ENCODE results near the gene ARL11. TPM values are rescaled to one million over a fixed set of nuclear protein-coding genes. Genes with fewer than 3 reads are reported as not detected.

The ARL11 gene
- total RNA-seq, 1 experiment from 2014 or later = 8.3 TPM

- Histone ChIP-seq H3K79me2 (ENCODE audit: low read length) (peaks cover 13% of the 10 kb centered on the region), H3K9me2 (replicated peaks; ENCODE audit: insufficient read depth, low read length) (no peaks in the 10 kb centered on the region), H3K27ac (ENCODE audit: low read length) (no peak overlapping the region), H4K20me1 (ENCODE audit: insufficient read depth, low read depth, low read length) (no peaks in the 10 kb centered on the region), H3K4me1 (ENCODE audit: low read length) (no peaks in the 10 kb centered on the region), H3K4me2 (ENCODE audit: low read depth, low read length, poor library complexity, severe bottlenecking) (no peak overlapping the region), H3K4me3 (ENCODE audit: low read length) (no peak overlapping the region), H3K36me3 (ENCODE audit: insufficient read depth, low read length) (peaks cover 19% of the 10 kb centered on the region), H2AFZ (ENCODE audit: low read length) (no peak overlapping the region), H3K27me3 (ENCODE audit: low read length) (no peaks in the 10 kb centered on the region), H3K9ac (ENCODE audit: low read length) (no peak overlapping the region), H3K9me3 (ENCODE audit: low read length) (no peaks in the 10 kb centered on the region)
- DNase-seq = no peak
These were observed 36.3 kb downstream of the ARL11 start for GRCh38 chr13:49664606-49665005.

- Histone ChIP-seq H3K4me1 (ENCODE audit: low read length) (no peaks in the 10 kb centered on the region), H3K9ac (ENCODE audit: low read length) (no peak overlapping the region), H3K4me3 (ENCODE audit: low read length) (no peak overlapping the region), H3K4me2 (ENCODE audit: low read depth, low read length, poor library complexity, severe bottlenecking) (no peak overlapping the region), H4K20me1 (ENCODE audit: insufficient read depth, low read depth, low read length) (no peaks in the 10 kb centered on the region), H3K27ac (ENCODE audit: low read length) (no peak overlapping the region), H3K9me3 (ENCODE audit: low read length) (no peaks in the 10 kb centered on the region), H3K27me3 (ENCODE audit: low read length) (no peaks in the 10 kb centered on the region), H2AFZ (ENCODE audit: low read length) (no peak overlapping the region), H3K9me2 (replicated peaks; ENCODE audit: insufficient read depth, low read length) (no peaks in the 10 kb centered on the region), H3K36me3 (ENCODE audit: insufficient read depth, low read length) (peaks cover 16% of the 10 kb centered on the region), H3K79me2 (ENCODE audit: low read length) (peaks cover 45% of the 10 kb centered on the region)
- no peak for DNase-seq
These were observed 39.5 kb downstream of the ARL11 start for GRCh38 chr13:49667773-49668172.

- DNase-seq = peak; percentile 67
- Histone ChIP-seq H3K4me3 (ENCODE audit: low read length) (no peak overlapping the region), H3K4me1 (ENCODE audit: low read length) (no peaks in the 10 kb centered on the region), H3K9me3 (ENCODE audit: low read length) (no peaks in the 10 kb centered on the region), H3K36me3 (ENCODE audit: insufficient read depth, low read length) (peaks cover 11% of the 10 kb centered on the region), H3K27ac (ENCODE audit: low read length) (no peak overlapping the region), H3K9ac (ENCODE audit: low read length) (no peak overlapping the region), H3K9me2 (replicated peaks; ENCODE audit: insufficient read depth, low read length) (no peaks in the 10 kb centered on the region), H2AFZ (ENCODE audit: low read length) (no peak overlapping the region), H3K4me2 (ENCODE audit: low read depth, low read length, poor library complexity, severe bottlenecking) (no peak overlapping the region), H3K79me2 (ENCODE audit: low read length) (peaks cover 66% of the 10 kb centered on the region), H3K27me3 (ENCODE audit: low read length) (no peaks in the 10 kb centered on the region), H4K20me1 (ENCODE audit: insufficient read depth, low read depth, low read length) (no peaks in the 10 kb centered on the region)
These were observed 41.5 kb downstream of the ARL11 start for GRCh38 chr13:49669735-49670309.

GRCh38 chr13:49670828-49671227 lies 42.5 kb downstream of the ARL11 start:
- Histone ChIP-seq H3K27ac (ENCODE audit: low read length) (no peak overlapping the region), H3K79me2 (ENCODE audit: low read length) (peaks cover 76% of the 10 kb centered on the region), H3K4me1 (ENCODE audit: low read length) (peaks cover 3% of the 10 kb centered on the region), H3K27me3 (ENCODE audit: low read length) (no peaks in the 10 kb centered on the region), H4K20me1 (ENCODE audit: insufficient read depth, low read depth, low read length) (no peaks in the 10 kb centered on the region), H3K4me2 (ENCODE audit: low read depth, low read length, poor library complexity, severe bottlenecking) (no peak overlapping the region), H2AFZ (ENCODE audit: low read length) (no peak overlapping the region), H3K4me3 (ENCODE audit: low read length) (no peak overlapping the region), H3K9ac (ENCODE audit: low read length) (no peak overlapping the region), H3K9me3 (ENCODE audit: low read length) (no peaks in the 10 kb centered on the region), H3K9me2 (replicated peaks; ENCODE audit: insufficient read depth, low read length) (no peaks in the 10 kb centered on the region), H3K36me3 (ENCODE audit: insufficient read depth, low read length) (peaks cover 11% of the 10 kb centered on the region)
- no peak for DNase-seq

- DNase-seq = no peak
- H4K20me1 ChIP-seq (ENCODE audit: insufficient read depth, low read depth, low read length) = no peaks in the 10 kb centered on the region
- H3K4me3 ChIP-seq (ENCODE audit: low read length) = no peak overlapping the region
- H3K4me2 ChIP-seq (ENCODE audit: low read depth, low read length, poor library complexity, severe bottlenecking) = no peak overlapping the region
- no peaks in the 10 kb centered on the region for H3K9me3 ChIP-seq (ENCODE audit: low read length)
- no peak overlapping the region for H3K9ac ChIP-seq (ENCODE audit: low read length)
- H3K36me3 ChIP-seq (ENCODE audit: insufficient read depth, low read length) = peaks cover 7% of the 10 kb centered on the region; the same call in 1 of the 2 replicates
- peaks cover 17% of the 10 kb centered on the region for H3K4me1 ChIP-seq (ENCODE audit: low read length)
- peaks cover 97% of the 10 kb centered on the region for H3K79me2 ChIP-seq (ENCODE audit: low read length)
- no peak overlapping the region for H2AFZ ChIP-seq (ENCODE audit: low read length)
- H3K27me3 ChIP-seq (ENCODE audit: low read length) = no peaks in the 10 kb centered on the region
- no peaks in the 10 kb centered on the region for H3K9me2 ChIP-seq (replicated peaks; ENCODE audit: insufficient read depth, low read length)
- H3K27ac ChIP-seq (ENCODE audit: low read length) = no peak overlapping the region
These were observed 48.4 kb downstream of the ARL11 start for GRCh38 chr13:49676581-49677298.

GRCh38 chr13:49678191-49678914 lies 50.0 kb downstream of the ARL11 start:
- Histone ChIP-seq H3K4me3 (ENCODE audit: low read length) (no peak overlapping the region), H3K4me2 (ENCODE audit: low read depth, low read length, poor library complexity, severe bottlenecking) (no peak overlapping the region), H3K79me2 (ENCODE audit: low read length) (peaks cover 94% of the 10 kb centered on the region)

GRCh38 chr13:49679246-49679645 lies 50.9 kb downstream of the ARL11 start:
- Histone ChIP-seq H3K9ac (ENCODE audit: low read length) (no peak overlapping the region), H3K27ac (ENCODE audit: low read length) (no peak overlapping the region), H3K4me1 (ENCODE audit: low read length) (peaks cover 17% of the 10 kb centered on the region), H4K20me1 (ENCODE audit: insufficient read depth, low read depth, low read length) (no peaks in the 10 kb centered on the region), H2AFZ (ENCODE audit: low read length) (no peak overlapping the region), H3K9me2 (replicated peaks; ENCODE audit: insufficient read depth, low read length) (no peaks in the 10 kb centered on the region), H3K4me3 (ENCODE audit: low read length) (no peak overlapping the region), H3K27me3 (ENCODE audit: low read length) (no peaks in the 10 kb centered on the region), H3K4me2 (ENCODE audit: low read depth, low read length, poor library complexity, severe bottlenecking) (no peak overlapping the region), H3K36me3 (ENCODE audit: insufficient read depth, low read length) (peaks cover 7% of the 10 kb centered on the region), H3K79me2 (ENCODE audit: low read length) (peaks cover 94% of the 10 kb centered on the region), H3K9me3 (ENCODE audit: low read length) (no peaks in the 10 kb centered on the region)
- DNase-seq = peak; percentile 70

More at GRCh38 chr13:49678191-49678914, 50.0 kb downstream of the ARL11 start:
- Histone ChIP-seq H3K27ac (ENCODE audit: low read length) (no peak overlapping the region), H4K20me1 (ENCODE audit: insufficient read depth, low read depth, low read length) (no peaks in the 10 kb centered on the region), H3K9ac (ENCODE audit: low read length) (no peak overlapping the region), H3K9me2 (replicated peaks; ENCODE audit: insufficient read depth, low read length) (no peaks in the 10 kb centered on the region), H3K4me1 (ENCODE audit: low read length) (peaks cover 17% of the 10 kb centered on the region), H3K36me3 (ENCODE audit: insufficient read depth, low read length) (peaks cover 7% of the 10 kb centered on the region), H2AFZ (ENCODE audit: low read length) (no peak overlapping the region), H3K27me3 (ENCODE audit: low read length) (no peaks in the 10 kb centered on the region), H3K9me3 (ENCODE audit: low read length) (no peaks in the 10 kb centered on the region)
- DNase-seq = no peak

GRCh38 chr13:49681842-49682435 lies 53.6 kb downstream of the ARL11 start:
- Histone ChIP-seq H3K4me3 (ENCODE audit: low read length) (no peak overlapping the region), H3K79me2 (ENCODE audit: low read length) (peaks cover 97% of the 10 kb centered on the region), H4K20me1 (ENCODE audit: insufficient read depth, low read depth, low read length) (0 out of 2 replicates have a peak, but pooled peaks cover 1% of the 10 kb centered on the region), H3K9me3 (ENCODE audit: low read length) (no peaks in the 10 kb centered on the region), H3K27me3 (ENCODE audit: low read length) (no peaks in the 10 kb centered on the region), H3K27ac (ENCODE audit: low read length) (no peak overlapping the region), H3K9me2 (replicated peaks; ENCODE audit: insufficient read depth, low read length) (no peaks in the 10 kb centered on the region), H2AFZ (ENCODE audit: low read length) (no peak overlapping the region), H3K9ac (ENCODE audit: low read length) (no peak overlapping the region), H3K36me3 (ENCODE audit: insufficient read depth, low read length) (peaks cover 13% of the 10 kb centered on the region), H3K4me1 (ENCODE audit: low read length) (peaks cover 6% of the 10 kb centered on the region), H3K4me2 (ENCODE audit: low read depth, low read length, poor library complexity, severe bottlenecking) (no peak overlapping the region)
- no peak for DNase-seq
